Astrocyte of the cerebellum (primary cell): ENCODE measurements around the gene FBXO33.
"Not testable (repeated sequence)": the region's sequence is repeated elsewhere in the genome, so short reads cannot be mapped to it uniquely, and the experiment has no call there.

Experiments
- DNase-seq: peaks from one replicate; pipeline ENCODE4 v3.0.0-alpha.2; 2011; ENCODE audit warnings: low read depth
- H3K4me3 ChIP-seq: 2 replicates; pipeline ENCODE4 v1.5.1; 2011; ENCODE audit warnings: mild to moderate bottlenecking, low read depth, low read length, moderate library complexity
- in situ Hi-C: cut with HindIII; loops from 2 replicates; pipeline ENCODE4 v1.10.0; 2017; ENCODE audit warnings: low sequenced_read_pairs
- TF ChIP-seq, protein P1 (sequence below): IDR thresholded peaks from 2 replicates; pipeline ENCODE4 v1.5.1; 2012; ENCODE audit warnings: low read length, low read depth, moderate library complexity, mild to moderate bottlenecking; ENCODE audit errors: missing control alignments

Gene FBXO33

DNA sequence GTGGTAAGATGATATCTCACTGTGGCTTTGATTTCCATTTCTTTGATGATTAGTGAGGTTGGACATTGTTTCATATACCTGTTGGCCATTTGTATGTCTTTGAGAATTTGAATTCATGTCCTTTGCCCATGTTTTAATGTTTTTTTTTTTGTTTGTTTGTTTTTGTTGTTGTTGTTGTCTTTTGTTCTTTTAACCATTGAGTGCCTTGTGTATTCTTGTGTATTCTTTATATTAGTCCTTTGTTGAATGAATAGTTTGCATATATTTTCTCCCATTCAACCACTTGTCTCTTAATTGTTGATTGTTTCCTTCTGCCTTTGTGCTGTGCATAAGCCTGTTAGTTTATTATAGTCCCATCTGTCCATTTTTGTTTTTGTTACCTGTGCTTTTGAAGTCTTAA, 71.9 kb downstream of the FBXO33 start:
- TF ChIP-seq, protein P1, sequence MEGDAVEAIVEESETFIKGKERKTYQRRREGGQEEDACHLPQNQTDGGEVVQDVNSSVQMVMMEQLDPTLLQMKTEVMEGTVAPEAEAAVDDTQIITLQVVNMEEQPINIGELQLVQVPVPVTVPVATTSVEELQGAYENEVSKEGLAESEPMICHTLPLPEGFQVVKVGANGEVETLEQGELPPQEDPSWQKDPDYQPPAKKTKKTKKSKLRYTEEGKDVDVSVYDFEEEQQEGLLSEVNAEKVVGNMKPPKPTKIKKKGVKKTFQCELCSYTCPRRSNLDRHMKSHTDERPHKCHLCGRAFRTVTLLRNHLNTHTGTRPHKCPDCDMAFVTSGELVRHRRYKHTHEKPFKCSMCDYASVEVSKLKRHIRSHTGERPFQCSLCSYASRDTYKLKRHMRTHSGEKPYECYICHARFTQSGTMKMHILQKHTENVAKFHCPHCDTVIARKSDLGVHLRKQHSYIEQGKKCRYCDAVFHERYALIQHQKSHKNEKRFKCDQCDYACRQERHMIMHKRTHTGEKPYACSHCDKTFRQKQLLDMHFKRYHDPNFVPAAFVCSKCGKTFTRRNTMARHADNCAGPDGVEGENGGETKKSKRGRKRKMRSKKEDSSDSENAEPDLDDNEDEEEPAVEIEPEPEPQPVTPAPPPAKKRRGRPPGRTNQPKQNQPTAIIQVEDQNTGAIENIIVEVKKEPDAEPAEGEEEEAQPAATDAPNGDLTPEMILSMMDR: no peak
- in situ Hi-C loops: no loop called here
- no peak overlapping the region for H3K4me3 ChIP-seq
- no peak for DNase-seq

GRCh38 chr14:39359069-39359468, 73.2 kb downstream of the FBXO33 start:
- H3K4me3 ChIP-seq, DNase-seq, in situ Hi-C loops: not testable (repeated sequence)

DNA sequence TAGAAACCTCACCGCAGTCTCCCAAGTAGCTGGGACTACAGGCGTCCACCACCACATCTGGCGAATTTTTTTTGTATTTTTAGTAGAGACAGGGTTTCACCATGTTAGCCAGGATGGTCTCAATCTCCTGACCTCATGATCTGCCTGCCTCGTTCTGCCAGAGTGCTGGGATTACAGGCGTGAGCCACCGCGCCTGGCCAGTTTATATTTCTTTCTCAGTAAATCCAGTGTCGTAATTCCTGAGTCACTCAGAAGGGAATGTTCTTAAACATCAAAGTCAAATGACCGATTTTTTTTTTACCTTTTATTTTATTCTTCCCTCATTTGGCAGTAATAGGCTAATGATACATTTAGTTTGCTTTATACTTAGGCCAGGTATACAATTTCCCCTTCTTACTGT, 80.5 kb downstream of the FBXO33 start:
- H3K4me3 ChIP-seq: no peak overlapping the region
- TF ChIP-seq, protein P1: no peak
- DNase-seq: no peak
- in situ Hi-C loops: no loop called here

- TF ChIP-seq, protein P1: no peak
- in situ Hi-C loops: no loop called here
- no peak for DNase-seq
- no peak overlapping the region for H3K4me3 ChIP-seq
Measured at GRCh38 chr14:39350866-39351265, 81.4 kb downstream of the FBXO33 start.
